Smooth muscle cell (in vitro differentiated cells): Measurements from ENCODE around the gene SEMA3E. TPM values are rescaled to one million over a fixed set of nuclear protein-coding genes. Genes with fewer than 3 reads are reported as not detected.

Source experiments
- DNase-seq: peaks from one replicate; lab custom pipeline; 2025; ENCODE audit not compliant: unreplicated experiment; lab: John Stamatoyannopoulos, UW
- H2AFZ ChIP-seq: fragments of 200-600 bp; sonication (generic); 2 replicates; pipeline ENCODE4 v1.6.0; 2016; ENCODE audit warnings: antibody characterized with exemption, low read depth, mild to moderate bottlenecking
- H3F3A ChIP-seq: fragments of 200-600 bp; sonication (generic); 2 replicates; pipeline ENCODE4 v1.6.0; 2017; ENCODE audit warnings: antibody characterized with exemption, low read depth
- H3K27ac ChIP-seq: fragments of 200-600 bp; sonication (generic); 2 replicates; pipeline ENCODE4 v1.5.1; 2016; ENCODE audit warnings: low read depth, mild to moderate bottlenecking
- H3K27me3 ChIP-seq: fragments of 200-600 bp; sonication (generic); 2 replicates; pipeline ENCODE4 v1.6.1; 2016; ENCODE audit warnings: low read depth, mild to moderate bottlenecking
- H3K36me3 ChIP-seq: fragments of 200-600 bp; sonication (generic); 2 replicates; pipeline ENCODE4 v1.5.1; 2016; ENCODE audit warnings: low read depth
- H3K4me1 ChIP-seq: fragments of 200-600 bp; sonication (generic); 2 replicates; pipeline ENCODE4 v1.5.1; 2016; ENCODE audit warnings: low read depth
- H3K4me2 ChIP-seq: fragments of 200-600 bp; sonication (generic); 2 replicates; pipeline ENCODE4 v1.6.0; 2016; ENCODE audit warnings: mild to moderate bottlenecking
- H3K4me3 ChIP-seq: fragments of 200-600 bp; sonication (generic); 2 replicates; pipeline ENCODE4 v1.5.1; 2016; ENCODE audit warnings: mild to moderate bottlenecking
- H3K79me2 ChIP-seq: fragments of 200-600 bp; sonication (generic); 2 replicates; pipeline ENCODE4 v1.6.0; 2016; ENCODE audit warnings: low read depth, mild to moderate bottlenecking
- H3K9ac ChIP-seq: fragments of 200-600 bp; sonication (generic); 2 replicates; pipeline ENCODE4 v1.6.0; 2016; ENCODE audit warnings: low read depth
- H3K9me3 ChIP-seq: fragments of 200-600 bp; sonication (generic); replicated peaks from 2 replicates; pipeline ENCODE4 v1.5.1; 2016; ENCODE audit warnings: low read depth
- H4K20me1 ChIP-seq: fragments of 200-600 bp; sonication (generic); 2 replicates; pipeline ENCODE4 v1.6.0; 2016; ENCODE audit warnings: low read depth
- WGBS: methylation state at CpG from one replicate; pipeline ENCODE4 v1.1.7; 2016; ENCODE audit warnings: low lambda C conversion rate; 5-methylcytosine and 5-hydroxymethylcytosine counted together
- polyA plus RNA-seq: library from polyadenylated mRNA; unstranded; fragments of >200 nt; fragmentation: Nextera tagmentation; extraction: Ambion mirVana; gene quantifications from 2 replicates; pipeline ENCODE4 v1.2.1, GENCODE V29; 2016
- total RNA-seq: library from RNA; depleted of rRNA; stranded (reverse); fragments of >200 nt; gene quantifications from 2 replicates; pipeline ENCODE4 v1.2.3, GENCODE V29; 2014
- TF ChIP-seq, protein P1 (sequence below): fragments of 200-600 bp; sonication (generic); IDR thresholded peaks from 2 replicates; pipeline ENCODE4 v1.5.1; 2017; ENCODE audit warnings: borderline replicate concordance, mild to moderate bottlenecking, antibody characterized with exemption; ENCODE audit not compliant: insufficient read depth, poor library complexity, severe bottlenecking

SEMA3E gene
- total and polyA plus RNA-seq, 2 experiments from 2014 or later: 0.45 to 0.66 TPM

DNA sequence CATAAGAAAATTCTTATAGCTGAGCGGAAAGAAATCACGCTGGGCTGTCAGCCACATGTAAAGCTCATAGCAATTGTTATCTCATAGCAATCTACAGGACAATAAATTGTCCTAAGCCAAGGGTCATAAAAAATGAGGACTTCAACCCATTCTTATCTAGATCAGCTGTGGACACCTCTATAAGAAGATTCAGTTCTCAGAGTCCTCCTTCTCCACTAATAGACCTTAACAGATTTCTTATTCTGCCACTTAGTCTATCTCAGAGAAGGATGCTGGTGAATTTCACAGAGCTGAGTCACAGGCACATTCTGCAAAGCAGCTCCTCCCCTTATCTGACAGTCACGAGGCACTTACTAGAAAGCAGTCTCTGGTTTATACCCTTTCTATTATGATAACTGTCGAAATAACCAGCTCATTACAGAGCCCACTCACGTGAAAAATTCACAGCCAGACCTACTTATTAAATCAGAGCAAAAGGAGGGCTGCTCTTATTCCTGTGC lies 300.9 kb downstream of the SEMA3E start:
- Histone ChIP-seq H2AFZ (no peak overlapping the region), H3K4me2 (no peak overlapping the region), H3K27ac (no peak overlapping the region), H3K36me3 (no peaks in the 10 kb centered on the region), H3K27me3 (no peaks in the 10 kb centered on the region), H3K4me3 (no peak overlapping the region), H3K9ac (no peak overlapping the region), H3K9me3 (no peaks in the 10 kb centered on the region), H3K4me1 (no peaks in the 10 kb centered on the region), H3F3A (no peaks in the 10 kb centered on the region), H3K79me2 (no peaks in the 10 kb centered on the region), H4K20me1 (no peaks in the 10 kb centered on the region)
- TF ChIP-seq, protein P1, sequence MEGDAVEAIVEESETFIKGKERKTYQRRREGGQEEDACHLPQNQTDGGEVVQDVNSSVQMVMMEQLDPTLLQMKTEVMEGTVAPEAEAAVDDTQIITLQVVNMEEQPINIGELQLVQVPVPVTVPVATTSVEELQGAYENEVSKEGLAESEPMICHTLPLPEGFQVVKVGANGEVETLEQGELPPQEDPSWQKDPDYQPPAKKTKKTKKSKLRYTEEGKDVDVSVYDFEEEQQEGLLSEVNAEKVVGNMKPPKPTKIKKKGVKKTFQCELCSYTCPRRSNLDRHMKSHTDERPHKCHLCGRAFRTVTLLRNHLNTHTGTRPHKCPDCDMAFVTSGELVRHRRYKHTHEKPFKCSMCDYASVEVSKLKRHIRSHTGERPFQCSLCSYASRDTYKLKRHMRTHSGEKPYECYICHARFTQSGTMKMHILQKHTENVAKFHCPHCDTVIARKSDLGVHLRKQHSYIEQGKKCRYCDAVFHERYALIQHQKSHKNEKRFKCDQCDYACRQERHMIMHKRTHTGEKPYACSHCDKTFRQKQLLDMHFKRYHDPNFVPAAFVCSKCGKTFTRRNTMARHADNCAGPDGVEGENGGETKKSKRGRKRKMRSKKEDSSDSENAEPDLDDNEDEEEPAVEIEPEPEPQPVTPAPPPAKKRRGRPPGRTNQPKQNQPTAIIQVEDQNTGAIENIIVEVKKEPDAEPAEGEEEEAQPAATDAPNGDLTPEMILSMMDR: no peak
- DNase-seq: no peak
- 35% methylated on average over 5 of the region's 5 CpGs for WGBS

DNA sequence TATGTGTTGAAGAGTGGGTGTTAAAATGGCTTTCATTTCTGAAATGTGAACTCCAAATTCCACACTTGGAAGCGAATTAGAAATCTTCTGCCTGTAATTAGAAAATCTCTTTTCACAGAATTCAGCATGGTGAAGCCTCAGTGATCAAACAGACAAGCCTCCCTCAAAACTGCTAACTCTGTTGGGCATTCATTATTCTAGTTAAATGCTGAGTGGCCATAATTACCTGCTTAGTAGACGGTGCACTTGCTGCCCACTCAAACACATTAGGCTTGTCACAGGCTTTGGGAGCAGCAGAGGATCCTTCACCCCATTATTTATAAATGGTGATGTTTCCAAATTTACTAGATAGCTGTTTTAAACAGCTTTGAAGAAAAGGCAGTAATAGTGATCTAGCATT lies 309.0 kb downstream of the SEMA3E start:
- Histone ChIP-seq H3K36me3 (no peaks in the 10 kb centered on the region), H3K4me2 (no peak overlapping the region), H2AFZ (no peak overlapping the region), H3K4me1 (no peaks in the 10 kb centered on the region), H3F3A (no peaks in the 10 kb centered on the region), H3K79me2 (no peaks in the 10 kb centered on the region), H3K4me3 (no peak overlapping the region), H3K9me3 (no peaks in the 10 kb centered on the region), H4K20me1 (no peaks in the 10 kb centered on the region), H3K27me3 (peaks cover 9% of the 10 kb centered on the region), H3K27ac (no peak overlapping the region), H3K9ac (no peak overlapping the region)
- TF ChIP-seq, protein P1: no peak
- 75% methylated on average over 2 of the region's 2 CpGs for WGBS
- no peak for DNase-seq

DNA sequence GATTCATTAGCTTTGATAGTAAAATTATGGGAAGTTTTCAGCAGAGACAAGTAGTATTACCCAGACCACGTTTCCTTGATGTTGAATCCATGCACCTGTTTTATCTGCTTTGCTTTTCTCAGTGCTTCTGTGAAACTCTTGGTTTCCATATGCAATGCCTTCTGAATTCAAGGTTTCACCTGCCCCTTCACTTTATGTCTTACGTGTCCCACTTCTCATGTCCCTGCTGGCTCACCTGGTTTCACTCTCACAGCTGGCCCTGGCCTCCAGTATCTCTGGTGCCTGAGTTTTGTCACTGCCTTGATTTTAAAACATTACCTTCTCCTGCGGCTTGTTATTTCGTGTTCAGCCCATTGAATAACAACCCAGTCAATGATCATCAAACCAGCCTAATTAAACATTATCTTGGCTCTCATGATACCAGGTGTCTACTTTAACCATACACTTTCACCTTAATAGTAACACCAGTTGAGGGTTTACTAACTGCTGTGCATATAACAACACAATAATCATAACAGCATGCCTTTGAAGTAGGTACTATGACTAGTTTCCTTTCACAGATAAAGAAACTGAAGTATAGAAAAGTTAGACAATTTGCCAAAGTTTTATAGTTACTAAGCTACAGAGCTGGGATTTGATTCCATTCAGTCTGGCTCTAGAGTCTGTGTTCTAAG lies 310.5 kb downstream of the SEMA3E start:
- Histone ChIP-seq H3K4me2 (no peak overlapping the region), H3K79me2 (no peaks in the 10 kb centered on the region), H3K27ac (no peak overlapping the region), H3K9ac (no peak overlapping the region), H3K9me3 (no peaks in the 10 kb centered on the region), H3K27me3 (peaks cover 9% of the 10 kb centered on the region), H3K4me1 (no peaks in the 10 kb centered on the region), H3F3A (no peaks in the 10 kb centered on the region), H3K4me3 (no peak overlapping the region), H2AFZ (no peak overlapping the region), H4K20me1 (no peaks in the 10 kb centered on the region), H3K36me3 (no peaks in the 10 kb centered on the region)
- no peak for DNase-seq
- WGBS: 87% methylated on average over 4 of the region's 4 CpGs
- TF ChIP-seq, protein P1: no peak

DNA sequence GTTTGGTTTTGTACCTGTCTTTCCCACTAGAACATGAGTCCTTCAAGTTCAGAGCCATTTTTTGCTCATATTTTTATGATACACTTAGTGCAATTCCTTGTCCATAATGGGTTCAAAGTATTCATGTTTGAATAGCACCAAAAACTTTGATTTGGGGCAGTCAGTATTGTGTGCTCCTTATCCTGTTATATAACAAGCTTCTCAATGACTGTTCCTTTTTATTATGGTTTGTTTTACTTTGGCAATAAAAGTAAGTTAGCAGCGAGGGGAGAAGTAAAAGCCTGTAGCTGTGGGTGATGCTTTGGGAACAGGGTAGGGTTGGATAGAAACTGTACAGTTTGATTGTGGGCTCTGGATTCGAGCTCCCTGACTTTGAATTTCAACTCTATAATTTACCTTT lies 311.9 kb downstream of the SEMA3E start:
- 80% methylated on average over 2 of the region's 2 CpGs for WGBS

More for the DNA sequence above, 311.9 kb downstream of the SEMA3E start:
- Histone ChIP-seq H3F3A (no peaks in the 10 kb centered on the region), H3K79me2 (no peaks in the 10 kb centered on the region), H3K9me3 (no peaks in the 10 kb centered on the region), H3K4me3 (no peak overlapping the region), H3K27ac (no peak overlapping the region), H2AFZ (no peak overlapping the region), H3K36me3 (no peaks in the 10 kb centered on the region), H3K9ac (no peak overlapping the region), H3K4me2 (no peak overlapping the region), H3K4me1 (no peaks in the 10 kb centered on the region), H3K27me3 (peaks cover 9% of the 10 kb centered on the region), H4K20me1 (no peaks in the 10 kb centered on the region)
- no peak for DNase-seq
- TF ChIP-seq, protein P1: no peak
